ENCODE measurements around the gene ELOVL1.

The ELOVL1 gene

GRCh38 chr1:43352881-43353280 is 14.9 kb downstream of the ELOVL1 start:
- FAIRE-seq: no peak

- no peak for FAIRE-seq
Measured at GRCh38 chr1:43352351-43352705, 15.5 kb downstream of the ELOVL1 start.

- no peak for FAIRE-seq
Measured at GRCh38 chr1:43351421-43352350, 16.1 kb downstream of the ELOVL1 start.

GRCh38 chr1:43350976-43351375 is 16.8 kb downstream of the ELOVL1 start:
- no peak for FAIRE-seq

GRCh38 chr1:43349594-43350306 is 18.1 kb downstream of the ELOVL1 start:
- no peak for FAIRE-seq

- no peak for FAIRE-seq
Measured at GRCh38 chr1:43348809-43349593, 18.8 kb downstream of the ELOVL1 start.

GRCh38 chr1:43348343-43348808 is 19.4 kb downstream of the ELOVL1 start:
- FAIRE-seq: no peak

- no peak for FAIRE-seq
Measured at GRCh38 chr1:43346636-43347035, 21.2 kb downstream of the ELOVL1 start.

GRCh38 chr1:43345120-43345519 is 22.7 kb downstream of the ELOVL1 start:
- no peak for FAIRE-seq

GRCh38 chr1:43344267-43344850 is 23.5 kb downstream of the ELOVL1 start:
- no peak for FAIRE-seq

GRCh38 chr1:43340559-43340958 is 27.3 kb downstream of the ELOVL1 start:
- FAIRE-seq: no peak

- no peak for FAIRE-seq
Measured at GRCh38 chr1:43339584-43340232, 28.1 kb downstream of the ELOVL1 start.

GRCh38 chr1:43338001-43338400 is 29.8 kb downstream of the ELOVL1 start:
- no peak for FAIRE-seq

GRCh38 chr1:43337588-43337987 is 30.2 kb downstream of the ELOVL1 start, which contains the start of gene MPL:
Gene MPL (plus strand): TSS chr1:43337818. CDS start chr1:43337849, 31 bp downstream.
- FAIRE-seq: no peak

- no peak for FAIRE-seq
Measured at GRCh38 chr1:43334453-43335205, 33.2 kb downstream of the ELOVL1 start.

GRCh38 chr1:43331688-43332087 is 36.1 kb downstream of the ELOVL1 start:
- FAIRE-seq: no peak

- FAIRE-seq: no peak
Measured at GRCh38 chr1:43329995-43330751, 37.6 kb downstream of the ELOVL1 start.

- no peak for FAIRE-seq
Measured at GRCh38 chr1:43327549-43328292, 40.1 kb downstream of the ELOVL1 start.

GRCh38 chr1:43325381-43325780 is 42.4 kb downstream of the ELOVL1 start:
- no peak for FAIRE-seq

GRCh38 chr1:43324810-43325209 is 43.0 kb downstream of the ELOVL1 start:
- FAIRE-seq: no peak

Data from TTC549 (cell line).